Esophagus squamous epithelium (tissue), 5 donors: ENCODE measurements around the gene TFCP2L1. TPM values are rescaled to one million over a fixed set of nuclear protein-coding genes. Genes with fewer than 3 reads are reported as not detected.

Experiments used
- DNase-seq: peaks from one replicate; lab custom pipeline; 2025; lab: John Stamatoyannopoulos, UW
- H3K27ac ChIP-seq, 4 donors: fragments of 200-600 bp; sonication (generic); one replicate each; pipeline ENCODE4 v1.5.1; 2016 to 2019; ENCODE audit warnings: mild to moderate bottlenecking in 1 of 4
- H3K27me3 ChIP-seq, 4 donors: fragments of 200-600 bp; sonication (generic); 1 replicate in 3 of 4; 2 replicates in 1 of 4; pipeline versions ENCODE4 v1.5.1 to v1.6.0; 2017 to 2021; ENCODE audit warnings: antibody characterized with exemption in 1 of 4
- H3K36me3 ChIP-seq, 3 donors: fragments of 200-600 bp; sonication (generic); one replicate each; pipeline ENCODE4 v1.5.1; 2016 to 2019
- H3K4me1 ChIP-seq, 3 donors: fragments of 200-600 bp; sonication (generic); one replicate each; pipeline ENCODE4 v1.5.1; 2017 to 2019
- H3K4me3 ChIP-seq, 4 donors: fragments of 200-600 bp; sonication (generic); 1 replicate in 3 of 4; 2 replicates in 1 of 4; pipeline ENCODE4 v1.5.1; 2016 to 2019; ENCODE audit warnings: mild to moderate bottlenecking in 2 of 4, moderate library complexity in 1 of 4
- H3K9me3 ChIP-seq, 3 donors: fragments of 200-600 bp; sonication (generic); one replicate each; pipeline ENCODE4 v1.5.1; 2016 to 2019
- POLR2A ChIP-seq, 4 donors: fragments of 450-650 bp; IDR thresholded peaks; one replicate each; pipeline ENCODE4 v1.6.1; 2017; ENCODE audit warnings: antibody characterized with exemption in 4 of 4, mild to moderate bottlenecking in 4 of 4, moderate library complexity in 3 of 4
- WGBS, 2 donors: methylation state at CpG; one replicate each; pipeline ENCODE4 v1.1.5; 2018; 5-methylcytosine and 5-hydroxymethylcytosine counted together
- intact Hi-C: fragments of 100-400 bp; cut with DNase I; formaldehyde crosslinking; loops from one replicate; pipeline ENCODE4 v1.15.0; 2022
- total RNA-seq, 4 donors: library from RNA; depleted of rRNA; stranded (reverse); fragments of >200 nt; gene quantifications; one replicate each; pipeline ENCODE4 v1.1.0, GENCODE V29; 2016
- TF ChIP-seq, protein P1 (sequence below), 6 experiments: fragments of 450-650 bp in 4 of 6; fragments of 200-600 bp in 2 of 6; sonication (generic) in 2 of 6; IDR thresholded peaks; one replicate each; pipeline ENCODE4 v1.5.1; 2016 to 2019; ENCODE audit warnings: antibody characterized with exemption in 6 of 6, mild to moderate bottlenecking in 4 of 6, moderate library complexity in 4 of 6
- donor health status: DM: yes; HTN: yes; CAD: no.

The TFCP2L1 gene
- total RNA-seq, 4 donors from 2014 or later, result 17.9 to 39.7 (median 24.0) TPM

DNA sequence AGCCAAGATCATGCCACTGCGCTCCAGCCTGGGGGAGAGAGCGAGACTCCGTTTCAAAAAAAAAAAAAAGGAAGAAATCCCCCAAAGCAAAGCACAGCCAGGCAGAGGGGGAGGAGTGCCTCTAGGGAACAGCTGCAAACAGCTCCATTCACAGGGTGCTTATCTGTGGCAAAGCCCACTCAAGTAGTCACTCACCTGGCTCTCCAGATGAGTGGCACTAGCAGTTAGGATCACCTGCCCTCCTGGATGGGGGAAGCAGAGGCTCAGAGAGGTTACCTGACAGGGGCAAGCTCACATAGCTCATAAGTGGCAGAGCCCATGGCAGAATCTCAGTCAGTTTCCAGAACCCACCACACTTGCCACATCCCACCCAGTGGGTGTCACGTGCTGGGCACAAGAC lies 30.3 kb downstream of the TFCP2L1 start:
- H3K4me1 ChIP-seq, result peaks cover 0 to 17% (median 0%) of the 10 kb centered on the region in 3 donors
- intact Hi-C loops, result no loop called here
- TF ChIP-seq POLR2A (IDR thresholded peaks at IDR 0.05), result no peak
- TF ChIP-seq, protein P1, sequence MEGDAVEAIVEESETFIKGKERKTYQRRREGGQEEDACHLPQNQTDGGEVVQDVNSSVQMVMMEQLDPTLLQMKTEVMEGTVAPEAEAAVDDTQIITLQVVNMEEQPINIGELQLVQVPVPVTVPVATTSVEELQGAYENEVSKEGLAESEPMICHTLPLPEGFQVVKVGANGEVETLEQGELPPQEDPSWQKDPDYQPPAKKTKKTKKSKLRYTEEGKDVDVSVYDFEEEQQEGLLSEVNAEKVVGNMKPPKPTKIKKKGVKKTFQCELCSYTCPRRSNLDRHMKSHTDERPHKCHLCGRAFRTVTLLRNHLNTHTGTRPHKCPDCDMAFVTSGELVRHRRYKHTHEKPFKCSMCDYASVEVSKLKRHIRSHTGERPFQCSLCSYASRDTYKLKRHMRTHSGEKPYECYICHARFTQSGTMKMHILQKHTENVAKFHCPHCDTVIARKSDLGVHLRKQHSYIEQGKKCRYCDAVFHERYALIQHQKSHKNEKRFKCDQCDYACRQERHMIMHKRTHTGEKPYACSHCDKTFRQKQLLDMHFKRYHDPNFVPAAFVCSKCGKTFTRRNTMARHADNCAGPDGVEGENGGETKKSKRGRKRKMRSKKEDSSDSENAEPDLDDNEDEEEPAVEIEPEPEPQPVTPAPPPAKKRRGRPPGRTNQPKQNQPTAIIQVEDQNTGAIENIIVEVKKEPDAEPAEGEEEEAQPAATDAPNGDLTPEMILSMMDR (IDR thresholded peaks at IDR 0.05), result no peak
- no peaks in the 10 kb centered on the region for H3K9me3 ChIP-seq
- no peak overlapping the region for H3K4me3 ChIP-seq
- WGBS, 2 donors, result 66 to 84% methylated on average over 4 of the region's 4 CpGs
- H3K27me3 ChIP-seq, result no peaks in the 10 kb centered on the region
- H3K36me3 ChIP-seq, result peaks cover 0 to 11% (median 0%) of the 10 kb centered on the region in 3 donors
- DNase-seq, result no peak
- H3K27ac ChIP-seq, result no peak overlapping the region

- Histone ChIP-seq H3K36me3 (peaks cover 0 to 21% (median 0%) of the 10 kb centered on the region in 3 donors), H3K4me3 (no peak overlapping the region), H3K27me3 (no peaks in the 10 kb centered on the region), H3K27ac (no peak overlapping the region), H3K4me1 (peaks cover 0 to 17% (median 0%) of the 10 kb centered on the region in 3 donors), H3K9me3 (no peaks in the 10 kb centered on the region)
- no peak for TF ChIP-seq POLR2A (IDR thresholded peaks at IDR 0.05)
- TF ChIP-seq, protein P1 (IDR thresholded peaks at IDR 0.05), result no peak
- 96 to 98% methylated on average over 9 to 11 of the region's 13 CpGs for WGBS, 2 donors
- DNase-seq, result no peak
- intact Hi-C loops, result no loop called here
Observed at GRCh38 chr2:121253674-121254240, 31.2 kb downstream of the TFCP2L1 start.

DNA sequence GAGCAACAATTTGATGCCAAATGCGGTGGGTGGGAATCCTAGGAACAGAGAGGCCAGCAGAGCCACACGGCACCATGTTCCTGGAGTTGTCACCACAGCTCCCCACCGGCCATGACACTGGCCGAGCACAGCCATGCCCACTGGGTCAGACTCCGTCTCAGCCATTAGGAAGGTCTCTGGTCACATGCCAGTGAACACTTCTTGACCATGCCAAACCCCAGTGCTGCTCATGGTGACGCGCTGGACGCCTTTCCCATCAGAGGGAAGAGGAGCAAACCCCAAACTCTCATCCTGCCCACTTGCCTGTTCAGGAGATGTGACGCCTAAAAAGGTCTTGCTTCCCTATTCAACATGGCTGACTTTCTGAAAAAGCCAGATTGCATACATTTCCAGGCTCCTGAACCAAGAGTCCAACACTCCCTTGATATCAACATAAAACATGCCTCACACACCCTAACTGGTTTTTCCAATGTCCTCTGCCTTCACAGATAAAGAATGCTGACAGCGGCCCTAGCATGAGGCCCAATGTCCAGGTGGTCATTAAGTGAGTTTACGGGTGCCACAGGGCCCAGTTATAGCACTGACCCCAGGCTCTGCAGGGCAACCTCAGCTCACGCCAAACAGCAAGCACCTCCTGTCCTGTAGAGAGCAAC lies 31.9 kb downstream of the TFCP2L1 start:
- H3K27me3 ChIP-seq, result no peaks in the 10 kb centered on the region
- H3K27ac ChIP-seq, result no peak overlapping the region
- H3K4me1 ChIP-seq, result peaks cover 0 to 17% (median 0%) of the 10 kb centered on the region in 3 donors
- no peaks in the 10 kb centered on the region for H3K9me3 ChIP-seq
- intact Hi-C loops, result no loop called here
- TF ChIP-seq POLR2A (IDR thresholded peaks at IDR 0.05), result no peak
- TF ChIP-seq, protein P1 (IDR thresholded peaks at IDR 0.05), result no peak
- DNase-seq, result no peak
- 95 to 100% methylated on average over 4 to 11 of the region's 12 CpGs for WGBS, 2 donors
- no peak overlapping the region for H3K4me3 ChIP-seq
- peaks cover 0 to 27% (median 0%) of the 10 kb centered on the region in 3 donors for H3K36me3 ChIP-seq

- TF ChIP-seq, protein P1 (IDR thresholded peaks at IDR 0.05), result no peak
- no peak for TF ChIP-seq POLR2A (IDR thresholded peaks at IDR 0.05)
- intact Hi-C loops, result no loop called here
- H3K4me3 ChIP-seq, result no peak overlapping the region
- H3K4me1 ChIP-seq, result peaks cover 0 to 3% (median 0%) of the 10 kb centered on the region in 3 donors
- DNase-seq, result no peak
- no peaks in the 10 kb centered on the region for H3K9me3 ChIP-seq
- H3K27ac ChIP-seq, result no peak overlapping the region
- H3K36me3 ChIP-seq, result peaks cover 0 to 43% (median 0%) of the 10 kb centered on the region in 3 donors
- H3K27me3 ChIP-seq, result no peaks in the 10 kb centered on the region
- 61 to 67% methylated on average over 1 of the region's 1 CpG for WGBS, 2 donors
Observed at GRCh38 chr2:121251497-121251896, 33.5 kb downstream of the TFCP2L1 start.

DNA sequence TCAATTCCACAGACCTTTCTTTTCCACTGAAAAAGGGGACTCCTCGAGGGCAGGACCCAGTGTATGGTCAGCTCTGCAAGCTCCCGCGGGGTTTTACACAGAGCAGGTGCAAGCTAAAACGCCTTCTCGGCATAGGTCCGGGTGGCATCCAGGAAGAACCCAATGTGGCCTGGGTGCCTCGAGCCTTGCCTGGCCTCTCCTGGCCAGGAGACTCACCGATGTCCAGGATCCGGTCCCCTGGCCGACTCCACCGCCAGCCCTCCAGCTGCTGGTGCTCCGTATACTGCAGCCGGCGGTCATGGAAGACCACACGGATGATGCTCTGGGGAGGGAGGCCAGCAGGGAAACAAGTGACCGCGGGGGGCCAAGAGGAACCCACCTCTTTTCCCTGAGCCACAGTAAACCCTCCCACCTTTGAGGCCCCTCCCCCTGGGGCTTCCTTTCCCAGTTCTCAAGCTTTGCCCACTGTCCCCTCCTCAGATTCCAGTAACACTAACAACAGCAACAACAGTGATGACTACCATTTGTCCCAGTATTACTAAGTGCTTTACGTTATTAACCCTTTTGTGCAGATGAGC lies 36.1 kb downstream of the TFCP2L1 start:
- Histone ChIP-seq H3K4me3 (no peak overlapping the region), H3K27ac (no peak overlapping the region), H3K9me3 (no peaks in the 10 kb centered on the region), H3K36me3 (peaks cover 0 to 64% (median 0%) of the 10 kb centered on the region in 3 donors), H3K27me3 (no peaks in the 10 kb centered on the region), H3K4me1 (no peaks in the 10 kb centered on the region)
- intact Hi-C loops, result no loop called here
- DNase-seq, result no peak
- 66 to 89% methylated on average over 6 to 18 of the region's 18 CpGs for WGBS, 2 donors
- TF ChIP-seq, protein P1 (IDR thresholded peaks at IDR 0.05), result no peak
- TF ChIP-seq POLR2A (IDR thresholded peaks at IDR 0.05), result no peak
